ENCODE measurements around the gene SLC43A1. TPM values are rescaled to one million over a fixed set of nuclear protein-coding genes. Genes with fewer than 3 reads are reported as not detected.

The SLC43A1 gene
- total RNA-seq, 1 donor from 2014 or later = 6.4 TPM

GRCh38 chr11:57501953-57502352, 13.5 kb downstream of the SLC43A1 start:
- DNase-seq (ENCODE audit: missing footprints) (no peak), ATAC-seq (no peak)
- intact Hi-C loops (cut with DNase I) = no loop called here

- no peak for ATAC-seq
- DNase-seq (ENCODE audit: missing footprints) = no peak
- intact Hi-C loops (cut with DNase I) = no loop called here
Observed at GRCh38 chr11:57500926-57501325, 14.6 kb downstream of the SLC43A1 start.

DNA sequence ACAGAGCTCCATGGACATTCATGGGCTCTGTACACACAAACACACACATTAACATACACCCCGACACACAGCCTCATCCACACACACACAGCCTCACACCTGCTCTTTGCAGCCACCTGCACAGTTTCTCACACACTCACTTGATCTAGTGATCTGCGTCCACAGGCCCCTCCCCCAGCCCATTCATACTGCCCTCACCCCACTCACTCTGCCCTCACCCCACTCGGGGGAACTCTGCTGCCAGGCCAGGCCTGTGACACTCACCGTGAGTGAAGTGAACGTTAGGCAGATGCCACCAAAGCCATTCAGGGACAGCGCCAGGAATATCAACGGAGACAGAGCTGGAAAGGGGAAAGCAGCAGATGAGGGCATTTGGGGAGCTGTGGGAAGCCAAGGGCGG, 15.0 kb downstream of the SLC43A1 start:
- intact Hi-C loops (cut with DNase I) = no loop called here
- no peak for DNase-seq (ENCODE audit: missing footprints)
- ATAC-seq = peak; percentile 11

DNA sequence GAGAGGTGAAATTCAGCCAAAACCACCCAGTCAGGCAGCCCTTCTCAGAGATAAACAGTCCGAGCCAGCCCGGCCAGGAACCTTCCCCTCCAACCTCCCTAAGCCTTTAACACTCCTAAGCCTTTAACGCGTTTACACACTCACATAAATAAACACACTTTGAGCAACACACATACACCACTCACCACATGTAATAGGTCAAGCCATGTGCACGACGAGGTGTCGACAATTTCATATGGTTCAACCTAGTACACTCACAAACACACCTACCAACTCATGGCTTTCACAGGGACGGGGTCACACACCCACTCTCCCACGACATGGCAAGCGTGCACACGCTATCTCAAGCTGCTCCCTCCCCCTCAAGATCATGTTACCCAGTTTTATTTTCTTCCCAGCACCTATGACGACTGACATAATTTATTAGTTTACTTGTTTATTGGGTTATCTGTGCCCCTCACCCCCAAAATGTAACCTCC, 15.5 kb downstream of the SLC43A1 start:
- ATAC-seq (no peak), DNase-seq (ENCODE audit: missing footprints) (no peak)

DNA sequence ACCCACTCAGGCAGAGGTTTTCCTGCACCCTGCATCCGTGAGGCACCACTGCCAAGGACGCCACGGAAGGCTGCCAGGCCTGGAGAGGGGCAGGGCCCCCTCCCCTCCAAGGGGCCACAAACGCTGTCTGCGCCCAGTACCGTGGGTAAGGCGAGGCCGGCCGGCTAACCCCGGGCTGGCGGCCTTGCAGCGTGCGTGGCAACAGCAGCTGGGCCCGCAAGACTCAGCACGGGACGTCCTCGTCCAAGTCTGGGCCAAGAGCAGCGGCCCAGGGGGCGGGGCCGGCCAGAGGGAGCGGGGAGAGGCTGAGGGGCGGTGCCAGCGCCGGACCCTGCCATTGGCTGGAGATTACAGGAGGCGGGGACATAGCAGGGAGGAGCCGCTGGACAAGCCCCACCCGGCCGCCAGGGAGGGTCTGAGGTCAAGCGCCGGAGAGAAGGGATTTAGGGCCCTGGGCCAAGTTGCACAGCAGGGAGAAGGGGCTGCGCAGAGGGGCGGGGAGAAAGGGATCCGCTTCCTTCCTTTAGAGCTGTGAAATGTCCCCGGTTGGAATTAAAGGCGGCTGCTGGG, 16.0 kb downstream of the SLC43A1 start:
- intact Hi-C loops (cut with DNase I) = loop anchor here (2.0 kb wide), 2 partner anchors 15 to 31 kb away; partner anchors contain the start of genes SLC43A1 and TIMM10

More for the DNA sequence above, 15.5 kb downstream of the SLC43A1 start:
- intact Hi-C loops (cut with DNase I) = loop anchor here (2.0 kb wide), 2 partner anchors 15 to 31 kb away; partner anchors contain the start of genes SLC43A1 and TIMM10

GRCh38 chr11:57498540-57498939, 17.0 kb downstream of the SLC43A1 start:
- ATAC-seq (no peak), DNase-seq (ENCODE audit: missing footprints) (no peak)
- intact Hi-C loops (cut with DNase I) = loop anchor here (2.0 kb wide), 2 partner anchors 16 to 32 kb away; partner anchors contain the start of genes SLC43A1 and TIMM10

More for the DNA sequence above, 16.0 kb downstream of the SLC43A1 start:
- ATAC-seq (peak; percentile 99), DNase-seq (ENCODE audit: missing footprints) (peak; percentile 99)

- ATAC-seq (no peak), DNase-seq (ENCODE audit: missing footprints) (no peak)
- intact Hi-C loops (cut with DNase I) = loop anchor here (2.0 kb wide), 2 partner anchors 17 to 33 kb away; partner anchors contain the start of genes SLC43A1 and TIMM10
Observed at GRCh38 chr11:57497303-57498247, 17.9 kb downstream of the SLC43A1 start.

DNA sequence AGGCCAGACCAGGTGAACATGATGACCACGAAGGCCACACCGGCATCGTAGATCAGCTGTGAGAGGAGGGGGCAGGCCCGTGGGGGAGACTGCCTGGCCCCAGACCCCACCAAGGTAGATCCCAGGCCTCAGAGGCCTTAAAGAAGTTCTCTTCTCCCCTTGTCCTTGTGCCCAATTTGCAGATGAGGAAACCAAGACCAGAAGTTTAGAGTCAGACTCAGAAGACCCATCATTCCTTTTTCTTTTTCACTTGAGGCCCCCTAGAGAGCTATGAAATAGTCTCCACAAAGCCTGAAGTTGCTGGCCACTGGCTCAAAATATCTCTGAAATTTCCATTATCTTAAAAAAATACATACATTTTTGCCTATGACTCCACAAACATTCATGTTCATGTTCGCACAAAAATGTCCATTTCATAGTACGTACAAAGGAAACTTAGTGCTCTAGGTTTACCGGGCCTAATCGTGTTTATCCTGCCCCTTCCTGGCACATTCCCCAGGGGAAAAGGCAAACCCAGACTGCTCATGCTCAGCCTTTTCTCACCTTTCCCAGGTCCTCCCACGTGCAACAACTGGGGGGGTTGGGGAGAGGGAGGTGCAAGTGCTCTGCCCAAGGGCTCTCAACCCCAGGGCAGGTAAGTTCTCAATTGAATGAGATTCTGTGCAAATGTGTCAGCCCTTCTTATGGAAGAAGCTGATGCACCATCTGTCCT, 19.2 kb downstream of the SLC43A1 start:
- ATAC-seq (no peak), DNase-seq (ENCODE audit: missing footprints) (no peak)
- intact Hi-C loops (cut with DNase I) = no loop called here

GRCh38 chr11:57493507-57494503, 21.7 kb downstream of the SLC43A1 start:
- intact Hi-C loops (cut with DNase I) = loop anchor here (1.0 kb wide), 1 partner anchor 33 kb away; no protein-coding TSS in a partner anchor
- no peak for DNase-seq (ENCODE audit: missing footprints)
- peak; percentile 62 for ATAC-seq

DNA sequence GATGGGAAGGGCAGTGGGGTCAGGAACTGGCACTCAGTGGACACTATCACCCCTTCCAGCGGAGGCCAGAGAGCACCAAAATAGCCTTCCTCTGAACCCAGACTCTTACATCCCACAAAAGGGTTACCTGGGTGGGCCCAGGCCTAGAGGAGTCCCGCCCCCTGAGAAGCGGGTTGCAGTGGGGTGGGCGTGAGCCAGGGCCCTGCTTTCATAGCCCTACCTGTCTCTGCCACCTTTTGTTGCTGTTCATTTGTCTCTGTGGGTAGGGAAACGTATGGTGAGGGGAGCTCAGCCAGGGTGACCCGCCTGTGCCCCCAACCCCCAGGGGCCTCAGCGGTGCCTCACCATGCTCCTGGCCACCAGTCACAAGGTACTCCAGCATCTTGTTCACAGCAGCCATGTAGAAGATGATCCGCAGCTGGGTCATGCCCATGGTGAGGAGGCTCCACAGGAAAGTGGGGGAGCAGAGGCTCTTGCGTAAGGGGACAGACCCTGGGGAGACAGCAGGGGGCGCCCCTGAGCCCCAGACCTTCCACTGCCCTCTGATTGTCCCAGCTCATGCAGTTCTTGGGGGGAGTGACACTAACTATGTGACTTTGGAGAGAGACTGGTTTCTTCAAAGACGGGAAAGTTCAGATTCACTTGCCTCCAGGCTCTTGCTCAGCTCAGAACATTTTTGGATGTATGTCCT, 24.0 kb downstream of the SLC43A1 start:
- DNase-seq (ENCODE audit: missing footprints) (no peak), ATAC-seq (peak; percentile 54)
- intact Hi-C loops (cut with DNase I) = no loop called here

DNA sequence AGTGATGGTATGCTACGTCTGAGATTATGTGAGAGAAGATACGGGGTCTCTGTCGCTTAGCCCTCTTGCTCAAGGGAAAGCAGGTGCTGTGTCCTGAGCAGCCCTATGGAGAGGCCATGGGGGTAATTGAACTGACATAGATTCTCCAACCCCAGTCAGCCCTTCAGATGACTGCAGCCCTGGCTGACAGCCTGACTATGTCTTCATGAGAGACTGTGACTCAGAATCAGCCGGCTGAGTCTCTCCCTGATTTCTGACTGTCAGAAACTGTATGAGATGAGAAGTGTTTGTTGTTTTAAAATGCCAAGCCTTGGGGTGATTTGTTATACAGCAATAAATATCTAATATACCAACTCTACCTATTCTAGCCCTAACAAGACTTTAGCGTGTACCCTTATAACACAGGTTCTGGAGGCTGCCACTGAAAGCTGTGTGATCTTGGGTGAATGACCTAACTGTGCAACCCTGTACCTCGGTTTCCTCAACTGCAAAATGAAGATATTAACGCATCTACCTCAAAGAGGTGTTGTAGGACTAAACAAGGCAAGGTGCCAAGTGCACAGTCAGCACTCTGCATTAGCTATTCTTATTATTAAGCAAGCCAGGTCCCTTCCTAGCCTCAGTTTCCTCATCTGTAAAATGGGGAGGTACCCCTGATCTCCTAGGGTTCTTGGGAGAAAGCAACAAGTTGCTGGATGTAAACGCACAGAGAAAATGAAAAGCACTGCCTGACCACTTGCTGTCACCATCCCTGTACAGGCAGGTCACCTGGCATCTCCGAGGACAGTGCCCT, 24.9 kb downstream of the SLC43A1 start:
- intact Hi-C loops (cut with DNase I) = no loop called here
- no peak for DNase-seq (ENCODE audit: missing footprints)
- ATAC-seq = no peak

GRCh38 chr11:57487920-57488659, 27.4 kb downstream of the SLC43A1 start:
- no peak for DNase-seq (ENCODE audit: missing footprints)
- no peak for ATAC-seq
- intact Hi-C loops (cut with DNase I) = no loop called here

GRCh38 chr11:57487021-57487778, 28.3 kb downstream of the SLC43A1 start:
- ATAC-seq = no peak
- intact Hi-C loops (cut with DNase I) = no loop called here
- DNase-seq (ENCODE audit: missing footprints) = no peak

GRCh38 chr11:57485217-57485990, 30.1 kb downstream of the SLC43A1 start:
- ATAC-seq = no peak
- DNase-seq (ENCODE audit: missing footprints) = no peak
- intact Hi-C loops (cut with DNase I) = no loop called here
